ENCODE measurements around the gene SLITRK6.
"Not testable (repeated sequence)": the region's sequence is repeated elsewhere in the genome, so short reads cannot be mapped to it uniquely, and the experiment has no call there.

The SLITRK6 gene

GRCh38 chr13:85799097-85799582, at the start of gene SLITRK6:
TSS of gene SLITRK6 (minus strand) at chr13:85799419. CDS start at chr13:85796508, 2,911 bp downstream.
- DNase-seq = no peak

- no peak for DNase-seq
Observed at GRCh38 chr13:85847012-85847411, 47.8 kb upstream of the SLITRK6 start.

- no peak for DNase-seq
Observed at GRCh38 chr13:85841427-85841826, 42.2 kb upstream of the SLITRK6 start.

- no peak for DNase-seq
Observed at GRCh38 chr13:85833921-85834320, 34.7 kb upstream of the SLITRK6 start.

- DNase-seq = no peak
Observed at GRCh38 chr13:85828094-85828684, 29.0 kb upstream of the SLITRK6 start.

DNA sequence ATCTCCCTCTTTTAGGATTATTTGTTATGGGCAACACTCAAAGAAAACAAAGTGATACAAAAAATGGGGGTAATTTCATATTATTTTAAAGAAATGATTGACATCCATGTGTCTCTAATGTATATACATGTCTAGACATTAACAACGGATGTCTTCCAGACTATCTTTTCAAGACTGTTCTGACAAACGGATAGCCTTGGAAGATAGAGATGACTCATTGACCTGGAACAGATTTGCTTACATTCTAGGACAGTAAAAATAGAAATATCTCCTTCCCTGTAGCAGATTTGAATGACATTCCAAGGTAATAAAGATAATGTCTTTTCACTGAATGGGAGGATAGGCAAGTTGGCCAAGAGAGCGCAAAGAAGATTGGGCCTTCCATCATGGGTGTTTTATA, 26.2 kb upstream of the SLITRK6 start:
- DNase-seq = no peak

DNA sequence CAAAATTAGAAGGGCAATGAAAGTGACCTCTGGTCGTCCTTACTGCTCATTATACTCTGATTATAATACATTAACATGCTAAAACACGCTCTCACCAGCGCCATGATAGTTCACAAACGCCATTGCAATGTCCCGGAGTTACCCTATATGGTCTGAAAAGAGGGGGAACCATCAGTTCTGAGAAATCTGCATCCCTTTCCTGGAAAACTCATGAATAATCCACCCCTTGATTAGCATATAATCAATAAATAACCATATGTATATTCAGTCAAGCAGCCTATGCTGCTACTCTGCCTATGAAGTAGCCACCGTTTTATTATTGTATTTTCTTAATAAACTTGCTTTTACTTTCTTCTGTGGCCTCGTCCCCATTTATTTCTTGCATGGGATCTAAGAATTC, 24.6 kb upstream of the SLITRK6 start:
- DNase-seq = no peak

DNA sequence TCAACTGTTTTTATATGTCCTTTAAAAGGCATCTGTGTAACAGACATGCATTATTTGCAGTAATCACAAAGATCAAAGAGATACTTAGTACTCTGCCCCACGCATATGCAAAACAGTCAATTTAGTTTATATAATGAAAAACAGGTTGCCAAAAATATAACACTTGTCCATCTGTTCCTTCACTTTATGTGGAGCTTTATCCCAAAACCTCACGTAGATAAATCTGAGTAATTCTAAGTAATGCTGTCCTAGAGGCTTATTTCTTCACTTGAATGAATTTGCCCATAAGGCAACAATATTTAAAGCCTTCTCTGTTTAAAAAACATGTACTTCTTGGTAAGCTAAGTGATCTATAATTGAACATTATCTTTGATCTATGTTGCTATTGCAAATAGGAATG, 20.3 kb upstream of the SLITRK6 start:
- DNase-seq = no peak

GRCh38 chr13:85816413-85816812, 17.2 kb upstream of the SLITRK6 start:
- no peak for DNase-seq

DNA sequence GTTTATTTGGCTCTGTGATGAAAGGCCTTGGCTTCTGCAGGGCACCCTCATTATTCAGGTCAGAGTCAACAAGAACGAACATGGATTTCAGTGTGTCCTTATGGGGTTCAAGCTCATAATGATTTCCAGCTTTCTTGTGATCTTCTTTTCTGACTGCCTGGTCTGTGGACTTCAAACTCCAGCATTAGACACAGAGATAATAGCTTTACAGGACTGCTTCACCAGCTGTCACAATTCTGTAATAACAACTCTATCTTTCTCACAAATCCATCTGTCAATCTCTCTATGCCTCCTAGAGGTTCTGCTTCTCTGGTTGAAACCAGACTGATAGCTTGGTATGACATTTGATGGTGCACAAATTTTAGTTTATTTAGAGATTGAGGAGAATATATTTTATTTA, 13.1 kb upstream of the SLITRK6 start:
- no peak for DNase-seq

- DNase-seq = no peak
Observed at GRCh38 chr13:85808811-85809210, 9.6 kb upstream of the SLITRK6 start.

DNA sequence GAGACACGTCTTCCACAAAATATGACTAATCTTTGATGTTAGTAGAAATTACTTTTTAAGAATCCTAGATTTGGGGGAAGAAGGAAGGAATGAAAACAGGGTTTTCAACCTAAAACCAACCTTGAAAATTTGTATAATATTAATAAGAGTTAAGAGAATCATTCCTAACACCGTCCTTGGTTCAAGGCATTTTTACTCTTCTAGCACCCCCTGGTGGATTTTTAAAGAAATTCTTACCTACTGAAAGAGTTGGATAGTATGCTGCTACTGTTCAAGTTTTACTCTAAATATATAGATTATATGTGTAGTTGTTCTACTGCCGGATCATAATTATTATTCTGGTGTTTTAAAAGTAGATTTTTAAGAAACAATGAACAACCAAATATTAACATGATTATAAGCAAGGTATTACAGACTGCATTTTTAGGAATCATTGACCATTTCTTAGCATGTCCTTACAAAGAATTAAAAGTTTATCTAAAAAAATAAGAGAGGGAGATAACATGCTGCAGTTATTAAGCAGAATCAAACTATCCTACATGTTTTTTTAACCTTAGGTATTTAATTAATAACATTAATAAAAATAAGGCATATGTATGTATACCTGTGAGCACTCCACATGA, 7.4 kb upstream of the SLITRK6 start:
- DNase-seq = no peak

DNA sequence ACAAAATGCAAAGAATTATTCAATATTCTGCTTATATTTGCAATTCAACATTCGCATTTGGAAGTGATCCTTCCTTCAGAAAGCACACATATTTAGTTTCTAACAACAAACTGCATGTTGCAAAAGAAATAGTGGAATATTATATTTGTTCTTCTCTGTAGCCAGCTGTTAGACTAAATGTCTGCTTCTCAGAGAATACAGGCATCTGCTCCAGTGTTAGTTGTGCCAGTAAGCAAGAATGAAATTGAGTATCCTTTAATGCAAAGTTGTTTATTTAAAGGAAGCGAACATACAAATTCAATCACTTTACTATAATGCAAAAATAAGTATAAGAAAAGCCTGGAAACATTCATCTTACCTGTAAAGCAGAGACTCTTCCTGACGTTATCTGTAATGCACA, 663 bp downstream of the SLITRK6 start:
- no peak for DNase-seq

DNA sequence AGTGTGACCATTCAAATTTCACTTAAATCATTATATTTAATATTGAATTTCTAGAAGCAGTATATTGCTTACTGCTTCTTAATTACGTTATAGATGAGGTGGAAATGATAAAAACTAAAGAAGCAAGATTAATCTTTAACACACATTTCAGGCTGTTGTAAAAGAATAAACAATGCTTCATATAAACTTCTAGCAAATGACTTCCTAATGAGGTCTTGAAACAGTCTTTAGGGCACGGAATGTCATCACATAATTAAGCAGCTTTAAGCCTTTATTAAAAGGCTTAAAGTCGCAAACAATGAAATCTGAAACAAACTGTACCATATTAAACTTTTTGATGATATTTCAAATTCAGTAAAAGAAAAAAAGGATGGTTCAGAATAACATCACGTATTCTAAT, 1.9 kb downstream of the SLITRK6 start:
- DNase-seq = no peak

DNA sequence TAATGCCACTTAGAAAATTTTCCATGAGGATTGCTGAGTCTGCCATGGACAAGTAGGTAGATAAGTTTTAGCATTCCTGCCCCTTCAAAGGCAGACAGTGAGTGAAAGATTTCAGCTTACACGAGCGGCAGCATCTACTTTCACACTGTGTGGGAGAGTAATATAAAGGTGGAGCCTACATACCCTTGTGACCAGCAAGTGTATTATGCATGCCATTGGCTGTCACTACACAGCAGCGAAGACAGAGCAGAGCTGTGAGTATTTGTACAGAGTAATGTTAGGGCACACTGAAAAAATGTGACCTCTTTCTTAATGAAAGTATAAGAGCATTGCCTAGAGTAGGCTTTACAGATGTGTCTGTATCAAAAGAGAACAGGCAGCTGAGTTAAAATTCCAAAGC, 14.0 kb downstream of the SLITRK6 start:
- DNase-seq = no peak

- DNase-seq = no peak
Observed at GRCh38 chr13:85772367-85772766, 26.9 kb downstream of the SLITRK6 start.

- DNase-seq = no peak
Observed at GRCh38 chr13:85771856-85772255, 27.4 kb downstream of the SLITRK6 start.

DNA sequence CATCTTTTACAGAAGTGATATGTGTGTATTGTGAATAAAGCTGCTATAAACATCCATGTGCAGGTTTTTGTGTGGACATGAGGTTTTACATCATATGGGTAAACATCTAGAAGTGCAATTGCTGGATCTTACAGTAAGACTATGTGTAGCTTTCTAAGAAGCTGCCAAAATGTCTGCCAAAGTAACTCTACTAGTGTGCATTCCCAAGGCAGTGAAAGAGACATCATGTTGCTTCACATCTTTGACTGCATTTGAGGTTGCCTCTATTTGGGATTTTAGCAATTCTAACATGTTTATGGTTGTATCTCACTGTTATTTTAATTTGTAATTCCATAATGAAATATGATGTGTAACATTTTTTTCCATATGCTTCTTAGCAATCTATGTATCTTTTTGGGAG, 30.3 kb downstream of the SLITRK6 start:
- DNase-seq = no peak

- no peak for DNase-seq
Observed at GRCh38 chr13:85755123-85755522, 44.1 kb downstream of the SLITRK6 start.

DNA sequence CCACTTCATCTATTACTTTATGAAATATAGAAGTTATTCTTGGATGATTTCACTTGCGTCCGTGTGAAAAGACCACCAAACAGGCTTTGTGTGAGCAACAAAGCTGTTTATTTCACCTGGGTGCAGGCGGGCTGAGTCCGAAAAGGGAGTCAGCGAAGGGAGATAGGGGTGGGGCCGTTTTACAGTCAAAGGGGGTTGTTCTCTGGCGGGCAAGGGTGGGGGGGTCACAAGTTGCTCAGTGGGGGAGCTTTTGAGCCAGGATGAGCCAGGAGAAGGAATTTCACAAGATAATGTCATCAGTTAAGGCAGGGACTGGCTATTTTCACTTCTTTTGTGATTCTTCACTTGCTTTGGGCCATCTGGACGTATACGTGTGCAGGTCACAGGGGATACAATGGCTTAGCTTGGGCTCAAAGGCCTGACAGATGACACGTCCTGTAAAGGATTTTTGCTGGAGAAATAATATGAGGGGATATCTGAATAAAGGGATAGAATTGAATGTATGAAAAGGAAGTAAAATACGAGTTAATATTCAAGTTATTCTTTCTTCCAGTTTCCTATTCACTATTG, 55.9 kb downstream of the SLITRK6 start:
- DNase-seq = not testable (repeated sequence)
